HG03442 (cell line): ENCODE results near the gene A1BG.
"Not testable (repeated sequence)": the region's sequence is repeated elsewhere in the genome, so short reads cannot be mapped to it uniquely, and the experiment has no call there.

ENCODE experiments used
- ATAC-seq: cut with Tn5 transposase; IDR thresholded peaks from one replicate; pipeline ENCODE4 v1.9.1; 2021; ENCODE audit warnings: mild to moderate bottlenecking, moderate library complexity; ENCODE audit not compliant: unreplicated experiment

Gene A1BG

GRCh38 chr19:58338825-58339558 is 14.3 kb downstream of the A1BG start:
- no peak for ATAC-seq

- ATAC-seq, result no peak
Observed at GRCh38 chr19:58338336-58338735, 15.0 kb downstream of the A1BG start.

- no peak for ATAC-seq
Observed at GRCh38 chr19:58336820-58337219, 16.5 kb downstream of the A1BG start.

GRCh38 chr19:58336216-58336615 is 17.1 kb downstream of the A1BG start:
- ATAC-seq, result no peak

GRCh38 chr19:58335630-58336029 is 17.7 kb downstream of the A1BG start:
- no peak for ATAC-seq

- ATAC-seq, result no peak
Observed at GRCh38 chr19:58334691-58335249, 18.5 kb downstream of the A1BG start.

- ATAC-seq, result no peak
Observed at GRCh38 chr19:58332697-58333096, 20.6 kb downstream of the A1BG start.

- ATAC-seq, result no peak
Observed at GRCh38 chr19:58330458-58330857, 22.8 kb downstream of the A1BG start.

- ATAC-seq, result no peak
Observed at GRCh38 chr19:58328999-58329398, 24.3 kb downstream of the A1BG start.

GRCh38 chr19:58326914-58327726 is 26.2 kb downstream of the A1BG start, which contains the start of gene ZSCAN22:
TSS of gene ZSCAN22 (plus strand) at chr19:58326994. CDS start at chr19:58334803, 7,809 bp downstream.
- ATAC-seq, result peak; percentile 79

GRCh38 chr19:58326501-58326913 is 26.8 kb downstream of the A1BG start:
- ATAC-seq, result no peak

- ATAC-seq, result no peak
Observed at GRCh38 chr19:58325311-58326022, 27.8 kb downstream of the A1BG start.

- ATAC-seq, result no peak
Observed at GRCh38 chr19:58319241-58319640, 34.1 kb downstream of the A1BG start.

GRCh38 chr19:58318297-58318696 is 35.0 kb downstream of the A1BG start:
- ATAC-seq, result no peak

- ATAC-seq, result no peak
Observed at GRCh38 chr19:58317476-58318072, 35.7 kb downstream of the A1BG start.

- no peak for ATAC-seq
Observed at GRCh38 chr19:58315580-58315979, 37.7 kb downstream of the A1BG start.

- no peak for ATAC-seq
Observed at GRCh38 chr19:58311345-58311865, 41.9 kb downstream of the A1BG start.

GRCh38 chr19:58310685-58311084 is 42.6 kb downstream of the A1BG start:
- ATAC-seq, result not testable (repeated sequence)

- no peak for ATAC-seq
Observed at GRCh38 chr19:58307736-58308135, 45.6 kb downstream of the A1BG start.

- no peak for ATAC-seq
Observed at GRCh38 chr19:58305932-58306323, 47.4 kb downstream of the A1BG start.
